Uterus (tissue), 4 donors: ENCODE data around the gene NTSR1. TPM values are rescaled to one million over a fixed set of nuclear protein-coding genes. Genes with fewer than 3 reads are reported as not detected.

Experiments used
- DNase-seq, 2 donors: peaks; one replicate each; pipeline ENCODE4 v3.0.0-alpha.2; 2019 to 2020
- H3K27ac ChIP-seq, 2 donors: fragments of 200-600 bp; sonication (generic); 1 replicate in 1 of 2; 2 replicates in 1 of 2; pipeline ENCODE4 v1.5.1; 2016 to 2018
- H3K27me3 ChIP-seq, 2 donors: fragments of 200-600 bp; sonication (generic); one replicate each; pipeline ENCODE4 v1.5.1; 2018 to 2019; ENCODE audit warnings: control low read depth in 1 of 2
- H3K36me3 ChIP-seq, 2 donors: fragments of 200-600 bp; sonication (generic); one replicate each; pipeline ENCODE4 v1.5.1; 2019; ENCODE audit warnings: control low read depth in 1 of 2
- H3K4me1 ChIP-seq, 2 donors: fragments of 200-600 bp; sonication (generic); one replicate each; pipeline ENCODE4 v1.5.1; 2018 to 2019; ENCODE audit warnings: control low read depth in 1 of 2
- H3K4me3 ChIP-seq, 2 donors: fragments of 200-600 bp; sonication (generic); 1 replicate in 1 of 2; 2 replicates in 1 of 2; pipeline ENCODE4 v1.5.1; 2018 to 2019; ENCODE audit warnings: mild to moderate bottlenecking in 1 of 2
- H3K9me3 ChIP-seq, 2 donors: fragments of 200-600 bp; sonication (generic); one replicate each; pipeline ENCODE4 v1.5.1; 2019; ENCODE audit warnings: control low read depth in 1 of 2
- CTCF ChIP-seq, 4 experiments: fragments of 200-600 bp in 2 of 4; fragments of 450-650 bp in 2 of 4; sonication (generic) in 2 of 4; IDR thresholded peaks; one replicate each; pipeline ENCODE4 v1.5.1; 2016 to 2019; ENCODE audit warnings: antibody characterized with exemption in 4 of 4, mild to moderate bottlenecking in 2 of 4, moderate library complexity in 1 of 4
- POLR2A ChIP-seq, 2 donors: fragments of 450-650 bp; IDR thresholded peaks; one replicate each; pipeline ENCODE4 v1.6.1; 2016; ENCODE audit warnings: antibody characterized with exemption in 2 of 2, mild to moderate bottlenecking in 1 of 2, moderate library complexity in 1 of 2
- intact Hi-C: fragments of 100-400 bp; cut with DNase I; formaldehyde crosslinking; loops from one replicate; pipeline ENCODE4 v1.15.1; 2023; ENCODE audit warnings: low total_unique reads
- total RNA-seq, 4 donors: library from RNA; depleted of rRNA in 3 of 4; stranded (reverse); fragments of >200 nt in 3 of 4; gene quantifications; one replicate each; pipeline versions ENCODE4 v1.1.0 to v1.2.4, GENCODE V29; 2014 to 2023
- donor health status: DM: yes; HTN: yes; CAD: no.

The NTSR1 gene
- total RNA-seq, 4 donors from 2014 or later, result not detected

GRCh38 chr20:62762801-62763368, 54.2 kb downstream of the NTSR1 start:
- H3K27ac ChIP-seq, result no peak overlapping the region
- no peak for DNase-seq
- peaks cover 0 to 4% of the 10 kb centered on the region in 2 donors for H3K27me3 ChIP-seq
- no peaks in the 10 kb centered on the region for H3K36me3 ChIP-seq
- TF ChIP-seq CTCF (IDR thresholded peaks at IDR 0.05) (no peak), POLR2A (IDR thresholded peaks at IDR 0.05) (no peak)
- no peaks in the 10 kb centered on the region for H3K4me1 ChIP-seq
- H3K4me3 ChIP-seq, result no peak overlapping the region
- no peaks in the 10 kb centered on the region for H3K9me3 ChIP-seq
- intact Hi-C loops, result no loop called here

GRCh38 chr20:62763404-62763803, 54.8 kb downstream of the NTSR1 start:
- peaks cover 0 to 4% of the 10 kb centered on the region in 2 donors for H3K27me3 ChIP-seq
- H3K9me3 ChIP-seq, result no peaks in the 10 kb centered on the region
- intact Hi-C loops, result no loop called here
- H3K36me3 ChIP-seq, result no peaks in the 10 kb centered on the region
- TF ChIP-seq POLR2A (IDR thresholded peaks at IDR 0.05) (no peak), CTCF (IDR thresholded peaks at IDR 0.05) (no peak)
- H3K27ac ChIP-seq, result no peak overlapping the region
- H3K4me3 ChIP-seq, result no peak overlapping the region
- no peaks in the 10 kb centered on the region for H3K4me1 ChIP-seq
- DNase-seq, result no peak

GRCh38 chr20:62764156-62764935, 55.7 kb downstream of the NTSR1 start:
- DNase-seq, result no peak
- no peaks in the 10 kb centered on the region for H3K36me3 ChIP-seq
- intact Hi-C loops, result no loop called here
- H3K9me3 ChIP-seq, result no peaks in the 10 kb centered on the region
- H3K27me3 ChIP-seq, result peaks cover 0 to 4% of the 10 kb centered on the region in 2 donors
- TF ChIP-seq POLR2A (IDR thresholded peaks at IDR 0.05), result no peak
- no peak for TF ChIP-seq CTCF (IDR thresholded peaks at IDR 0.05)
- no peak overlapping the region for H3K4me3 ChIP-seq
- no peaks in the 10 kb centered on the region for H3K4me1 ChIP-seq
- no peak overlapping the region for H3K27ac ChIP-seq

GRCh38 chr20:62765021-62765420, 56.4 kb downstream of the NTSR1 start:
- no peak for TF ChIP-seq CTCF (IDR thresholded peaks at IDR 0.05)
- no peak for TF ChIP-seq POLR2A (IDR thresholded peaks at IDR 0.05)
- DNase-seq, result no peak
- Histone ChIP-seq H3K27me3 (peaks cover 0 to 4% of the 10 kb centered on the region in 2 donors), H3K27ac (no peak overlapping the region), H3K4me3 (no peak overlapping the region), H3K9me3 (no peaks in the 10 kb centered on the region), H3K36me3 (no peaks in the 10 kb centered on the region), H3K4me1 (no peaks in the 10 kb centered on the region)
- intact Hi-C loops, result no loop called here

- no peak for DNase-seq
- no peaks in the 10 kb centered on the region for H3K4me1 ChIP-seq
- H3K27me3 ChIP-seq, result peaks cover 0 to 4% of the 10 kb centered on the region in 2 donors
- H3K9me3 ChIP-seq, result no peaks in the 10 kb centered on the region
- no peak overlapping the region for H3K4me3 ChIP-seq
- no peaks in the 10 kb centered on the region for H3K36me3 ChIP-seq
- H3K27ac ChIP-seq, result no peak overlapping the region
- TF ChIP-seq POLR2A (IDR thresholded peaks at IDR 0.05) (no peak), CTCF (IDR thresholded peaks at IDR 0.05) (no peak)
- intact Hi-C loops, result no loop called here
Measured at GRCh38 chr20:62765432-62766070, 56.9 kb downstream of the NTSR1 start.
